Muscle of arm (tissue), 12 donors: ENCODE measurements around the gene OPCML. TPM values are rescaled to one million over a fixed set of nuclear protein-coding genes. Genes with fewer than 3 reads are reported as not detected.

Source experiments
- DNase-seq: peaks from one replicate; pipeline ENCODE4 v3.0.0-alpha.2; 2013
- polyA plus RNA-seq, 12 donors: library from polyadenylated mRNA; unstranded; fragments of 120-200 nt; gene quantifications; one replicate each; pipeline ENCODE4 v1.2.1, GENCODE V29; 2013; ENCODE audit not compliant: insufficient read length in 12 of 12

Gene OPCML
- polyA plus RNA-seq, 12 donors: 1.1 to 3.0 (median 1.8) TPM; not detected in 1

DNA sequence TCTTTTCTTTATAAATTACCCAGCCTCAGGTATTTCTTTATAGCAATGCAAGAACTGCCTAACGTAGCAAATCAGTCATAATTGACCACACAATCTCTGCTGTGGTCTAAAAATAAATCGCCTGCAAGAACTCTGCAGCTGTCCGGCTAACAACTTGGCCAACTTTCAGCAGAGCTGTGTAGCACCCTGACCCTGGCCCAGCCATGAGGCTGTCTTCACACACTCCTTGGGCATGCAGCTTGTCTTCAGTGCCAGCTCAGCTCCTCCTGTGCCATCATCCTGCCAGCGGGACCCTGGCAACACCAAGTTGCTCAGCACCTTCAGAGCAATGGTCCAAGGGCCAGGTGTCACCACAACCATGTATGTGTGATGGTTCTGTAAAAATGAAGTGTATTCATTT, 355.6 kb downstream of the OPCML start:
- no peak for DNase-seq

GRCh38 chr11:133175103-133175502, 357.2 kb downstream of the OPCML start:
- no peak for DNase-seq

DNA sequence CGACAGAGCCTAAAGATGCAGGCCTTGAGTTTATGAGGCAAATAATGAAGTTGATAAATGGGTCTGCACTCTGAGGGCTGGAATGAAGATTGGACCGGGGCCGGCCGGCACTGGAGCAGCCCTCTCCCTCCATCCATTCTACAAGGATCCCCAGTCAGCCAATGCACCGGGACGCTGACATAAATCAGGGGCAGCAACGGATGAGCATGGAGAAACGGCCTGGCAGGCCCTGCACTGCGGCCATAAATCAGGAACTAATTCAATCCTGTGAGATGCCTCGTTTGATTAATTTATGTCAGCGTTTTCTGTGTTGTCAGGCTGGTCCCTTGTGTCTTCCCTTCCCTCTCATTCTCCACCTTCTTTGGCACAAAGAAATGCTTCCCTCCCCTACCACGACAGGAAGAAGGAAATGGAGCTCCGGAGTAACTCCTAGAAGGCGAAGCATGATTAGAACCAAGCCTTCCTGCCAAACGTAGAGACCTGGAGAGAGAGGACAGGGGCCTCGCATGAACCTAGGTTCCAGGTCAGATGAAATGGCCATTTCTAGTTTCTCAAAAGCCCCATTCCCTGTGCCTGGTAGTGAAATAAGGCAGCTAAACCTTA, 358.4 kb downstream of the OPCML start:
- DNase-seq: no peak

GRCh38 chr11:133172349-133172748, 360.0 kb downstream of the OPCML start:
- no peak for DNase-seq

GRCh38 chr11:133171374-133171773, 360.9 kb downstream of the OPCML start:
- DNase-seq: no peak

GRCh38 chr11:133168016-133168415, 364.3 kb downstream of the OPCML start:
- DNase-seq: no peak

DNA sequence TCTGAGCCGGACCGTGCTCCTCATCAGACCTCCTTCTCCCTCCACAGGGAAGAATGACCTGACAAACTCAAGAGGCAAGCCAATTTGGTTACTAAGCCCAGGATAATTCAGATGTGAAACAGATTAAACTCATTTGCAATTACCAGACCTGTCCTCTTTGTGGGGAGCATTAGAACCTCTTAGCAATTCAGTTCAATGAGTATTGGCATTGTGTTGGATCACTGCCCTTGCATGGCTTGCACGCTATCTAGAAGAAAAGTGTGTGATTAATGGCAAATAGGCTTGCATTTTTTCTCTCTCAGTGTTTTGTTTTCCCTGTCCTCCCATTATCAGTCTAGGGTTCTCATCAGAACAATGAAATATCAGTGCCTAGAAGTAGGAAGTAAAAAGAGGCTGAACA, 365.6 kb downstream of the OPCML start:
- DNase-seq: no peak

- DNase-seq: no peak
These were observed 367.3 kb downstream of the OPCML start for GRCh38 chr11:133164986-133165385.

GRCh38 chr11:133163463-133164419, 368.6 kb downstream of the OPCML start:
- DNase-seq: peak; percentile 48

DNA sequence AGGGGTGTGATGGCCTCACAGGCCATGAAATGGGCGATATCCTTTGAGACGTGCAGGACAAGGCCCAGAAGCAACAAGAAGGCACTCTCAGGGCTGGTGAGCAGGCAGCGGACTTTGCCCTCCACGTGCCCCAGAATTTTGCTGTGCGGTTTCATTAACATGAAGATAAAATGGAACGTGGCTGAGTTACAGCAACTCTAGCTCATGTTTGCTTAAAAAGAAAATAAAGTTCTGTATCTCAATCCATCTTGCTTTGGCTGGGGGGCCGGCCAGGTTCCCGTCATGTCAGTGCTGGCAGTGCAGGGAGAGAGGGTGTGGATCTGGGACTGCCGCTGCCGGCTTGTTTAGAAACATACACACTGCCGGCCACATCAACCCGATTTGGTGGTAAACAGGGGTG, 370.1 kb downstream of the OPCML start:
- no peak for DNase-seq

- DNase-seq: no peak
These were observed 371.5 kb downstream of the OPCML start for GRCh38 chr11:133160754-133161153.

GRCh38 chr11:133156986-133157745, 375.1 kb downstream of the OPCML start:
- no peak for DNase-seq

- no peak for DNase-seq
These were observed 377.5 kb downstream of the OPCML start for GRCh38 chr11:133154781-133155180.

- DNase-seq: no peak
These were observed 378.2 kb downstream of the OPCML start for GRCh38 chr11:133154076-133154475.

GRCh38 chr11:133153031-133153430, 379.3 kb downstream of the OPCML start:
- DNase-seq: no peak

DNA sequence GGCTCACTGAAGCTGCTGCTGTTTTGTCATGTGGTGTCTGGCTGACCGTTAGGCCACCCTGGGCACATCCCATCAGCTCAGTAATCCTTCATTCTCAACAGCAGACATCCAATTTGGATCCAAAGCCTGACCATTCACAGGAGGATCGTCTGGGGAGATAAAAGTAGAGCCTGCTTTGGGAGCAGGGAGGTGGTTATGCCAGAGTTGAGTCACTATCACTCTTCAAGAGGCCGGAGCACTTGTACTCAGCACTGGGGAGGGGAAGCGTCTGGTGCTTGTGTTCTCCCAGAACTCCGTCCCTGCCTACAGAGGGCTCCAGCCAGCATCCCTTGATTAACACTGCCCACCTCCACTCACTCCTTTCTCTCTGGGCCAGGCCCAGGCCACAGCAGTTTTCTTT, 382.6 kb downstream of the OPCML start:
- no peak for DNase-seq

DNA sequence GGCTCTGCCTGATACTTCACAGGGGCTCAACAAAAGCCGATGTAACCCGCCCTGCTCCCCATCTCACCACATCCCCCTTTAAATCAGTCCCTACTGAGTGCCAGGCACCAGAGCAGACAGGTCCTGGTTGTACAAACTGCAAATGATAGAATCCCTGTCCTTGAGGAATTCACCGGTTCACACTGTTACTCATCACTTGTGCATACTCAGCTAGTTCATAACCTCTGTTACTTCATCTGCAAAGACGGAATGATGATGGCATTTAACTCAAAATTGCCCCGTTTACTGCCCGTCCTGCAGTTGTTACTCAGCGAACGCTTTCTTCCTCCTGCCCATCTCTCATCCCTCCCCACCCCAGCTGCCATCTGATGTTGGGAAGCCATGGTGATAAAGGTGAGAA, 384.7 kb downstream of the OPCML start:
- no peak for DNase-seq

GRCh38 chr11:133146697-133147306, 385.5 kb downstream of the OPCML start:
- no peak for DNase-seq

GRCh38 chr11:133137939-133138338, 394.4 kb downstream of the OPCML start:
- no peak for DNase-seq

- DNase-seq: no peak
These were observed 395.0 kb downstream of the OPCML start for GRCh38 chr11:133137270-133137669.

DNA sequence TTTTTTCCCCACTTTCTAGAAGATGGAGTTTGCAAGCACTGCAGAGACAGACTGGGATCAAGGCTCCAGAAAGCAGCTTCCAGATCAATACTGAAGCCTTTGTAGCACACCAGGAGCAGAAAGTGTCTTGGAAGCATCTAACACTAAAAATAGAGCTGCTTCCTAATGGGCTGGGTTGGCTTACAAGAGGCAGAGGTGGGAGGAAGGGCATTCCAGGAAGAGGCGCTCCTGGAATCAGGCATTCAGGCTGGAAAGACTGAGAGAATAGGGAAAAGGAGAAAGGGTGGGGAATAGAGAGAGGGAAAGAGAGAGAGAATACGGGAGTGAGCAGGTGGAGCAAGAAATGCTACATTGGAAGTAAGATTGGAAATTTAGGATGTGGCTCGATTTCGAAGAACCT, 395.9 kb downstream of the OPCML start:
- no peak for DNase-seq
